Right kidney (tissue), 1 donor: ENCODE data around the gene EPN2.

Experiments
- DNase-seq: peaks from one replicate; pipeline ENCODE4 v3.0.0-alpha.2; 2016

Gene EPN2

GRCh38 chr17:19291646-19292376, 54.6 kb downstream of the EPN2 start:
- DNase-seq, result no peak

DNA sequence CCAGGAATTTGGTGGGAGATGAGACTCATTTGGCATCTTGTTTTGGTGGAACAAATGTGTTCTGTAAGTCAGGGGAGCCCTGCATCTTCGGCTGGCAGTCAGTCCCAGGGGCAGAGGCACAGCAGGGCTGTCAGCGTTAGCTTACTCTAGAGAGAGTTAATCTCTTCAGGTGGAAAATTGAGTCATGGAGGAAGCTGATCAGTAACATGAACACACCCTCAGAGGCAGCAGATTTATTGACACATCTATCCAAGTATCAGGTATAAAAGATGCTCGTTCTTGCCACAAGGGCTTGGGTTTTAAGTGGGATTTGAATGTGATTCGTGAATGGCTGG, 55.2 kb downstream of the EPN2 start:
- DNase-seq, result no peak

DNA sequence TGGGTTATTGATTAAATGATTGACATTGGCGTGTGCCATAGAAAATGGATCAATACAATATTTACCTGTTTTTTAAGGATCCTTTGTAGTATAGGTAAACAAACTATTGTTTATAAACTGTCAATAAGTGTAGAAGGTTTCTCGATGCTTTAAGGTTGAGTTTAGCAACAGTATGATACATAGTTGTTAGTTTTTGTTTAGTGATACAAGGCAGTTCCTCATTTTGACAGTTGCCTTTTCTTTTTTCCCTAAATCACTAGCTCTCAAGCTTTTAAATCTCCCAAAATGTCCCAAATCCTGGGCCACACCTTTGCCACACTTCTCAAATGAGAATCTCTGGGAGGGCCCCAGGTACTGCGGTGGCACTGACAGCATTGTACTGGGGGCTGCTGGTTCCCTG, 57.3 kb downstream of the EPN2 start:
- DNase-seq, result no peak

DNA sequence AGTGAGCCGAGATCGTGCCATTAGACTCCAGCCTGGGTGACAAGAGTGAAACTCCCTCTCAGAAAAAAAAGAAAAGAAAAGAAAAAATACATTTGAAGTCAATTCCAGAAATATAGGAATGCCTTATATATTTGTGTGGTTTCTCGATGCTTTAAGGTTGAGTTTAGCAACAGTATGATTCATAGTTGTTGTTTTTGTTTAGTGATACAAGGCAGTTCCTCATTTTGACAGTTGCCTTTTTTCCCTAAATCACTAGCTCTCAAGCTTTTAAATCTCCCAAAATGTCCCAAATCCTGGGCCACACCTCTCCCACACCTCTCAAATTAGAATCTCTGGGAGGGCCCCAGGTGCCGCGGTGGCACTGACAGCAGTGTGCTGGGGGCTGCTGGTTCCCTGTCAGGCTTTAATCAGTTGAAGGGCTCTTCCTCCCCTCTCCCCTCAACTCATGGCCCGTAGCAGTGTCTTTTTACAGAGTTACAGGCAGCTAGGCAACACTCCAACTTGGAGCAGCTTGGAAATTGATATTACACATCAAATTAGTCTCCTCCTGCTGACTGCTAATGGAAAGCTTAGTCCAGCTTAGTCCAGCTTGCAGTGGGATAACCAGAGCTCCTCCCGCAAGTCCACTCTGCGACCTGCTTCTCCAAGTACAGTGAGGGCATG, 58.4 kb downstream of the EPN2 start:
- DNase-seq, result no peak

- no peak for DNase-seq
These were observed 59.9 kb downstream of the EPN2 start for GRCh38 chr17:19296786-19297778.

DNA sequence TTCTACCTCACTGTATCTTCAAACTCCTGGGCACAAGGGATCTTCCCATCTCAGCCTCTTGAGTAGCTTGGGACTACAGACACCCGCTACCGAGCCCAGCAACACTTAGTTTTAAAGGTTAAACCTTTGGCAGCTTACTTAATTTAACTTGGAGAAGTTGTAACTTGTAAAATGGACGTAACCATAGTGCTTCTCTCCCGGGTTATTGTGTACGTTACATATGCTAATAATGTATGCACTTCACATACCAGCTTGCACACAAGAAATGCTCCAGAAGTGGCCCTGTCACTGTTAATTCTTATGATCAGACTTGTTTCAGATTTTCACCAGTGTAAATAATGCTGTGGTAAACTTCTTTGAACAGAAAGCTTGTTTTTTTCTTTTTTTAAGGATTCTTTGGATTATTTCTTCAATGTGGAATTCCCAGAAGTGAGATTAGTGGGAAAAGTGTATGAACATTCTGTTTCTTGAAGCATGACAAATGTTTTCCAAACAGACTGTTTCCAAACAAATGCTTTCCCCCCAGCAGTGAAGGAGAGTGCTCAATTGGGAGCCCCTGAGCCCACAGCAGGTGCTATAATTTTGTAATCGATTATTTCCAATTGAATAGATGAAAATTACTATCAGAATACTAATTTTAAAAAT, 61.5 kb downstream of the EPN2 start:
- no peak for DNase-seq

GRCh38 chr17:19299214-19299747, 62.1 kb downstream of the EPN2 start:
- DNase-seq, result no peak

DNA sequence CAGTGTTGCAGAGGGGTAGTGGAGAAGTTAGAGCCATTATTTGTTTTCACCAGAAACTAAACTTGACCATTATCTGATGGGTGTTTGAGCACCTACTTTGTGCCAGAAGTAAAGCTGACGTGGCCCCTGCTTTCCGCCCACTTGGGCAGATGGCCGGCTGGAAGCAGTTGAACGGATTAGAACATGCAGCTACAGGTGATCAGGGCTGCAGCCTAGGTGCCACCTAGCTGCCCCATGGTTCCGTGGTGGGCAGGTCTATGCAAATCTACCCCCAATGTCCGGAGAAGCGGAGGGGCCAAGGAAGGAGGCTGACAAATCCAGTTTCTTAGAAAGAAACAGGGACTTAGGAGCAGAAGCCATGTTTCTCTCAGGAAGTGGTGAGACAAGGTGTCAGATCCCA, 62.7 kb downstream of the EPN2 start:
- no peak for DNase-seq

GRCh38 chr17:19301274-19301951, 64.2 kb downstream of the EPN2 start:
- no peak for DNase-seq

DNA sequence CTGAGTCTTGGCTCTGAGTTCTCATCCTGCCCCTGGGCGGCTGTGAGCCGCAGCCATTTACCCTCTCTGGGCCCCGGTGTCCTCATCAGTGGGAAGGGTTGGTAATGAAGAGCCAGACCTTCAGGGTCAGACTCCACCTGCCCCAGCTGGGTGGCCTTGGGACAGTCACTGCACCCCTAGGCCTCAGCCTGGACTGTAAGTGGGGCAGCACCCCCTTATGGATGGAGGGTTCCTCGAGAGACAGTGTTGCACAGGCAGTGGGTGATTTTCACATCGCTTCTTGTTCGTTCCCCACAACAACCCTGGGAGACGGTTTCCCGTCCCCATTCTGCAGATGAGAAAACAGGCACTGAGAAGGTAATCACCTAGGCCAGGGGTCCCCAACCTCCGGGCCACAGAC, 64.8 kb downstream of the EPN2 start:
- no peak for DNase-seq

GRCh38 chr17:19302791-19303331, 65.7 kb downstream of the EPN2 start:
- no peak for DNase-seq

GRCh38 chr17:19303367-19303776, 66.2 kb downstream of the EPN2 start:
- DNase-seq, result no peak

- DNase-seq, result no peak
These were observed 67.0 kb downstream of the EPN2 start for GRCh38 chr17:19304209-19304608.

DNA sequence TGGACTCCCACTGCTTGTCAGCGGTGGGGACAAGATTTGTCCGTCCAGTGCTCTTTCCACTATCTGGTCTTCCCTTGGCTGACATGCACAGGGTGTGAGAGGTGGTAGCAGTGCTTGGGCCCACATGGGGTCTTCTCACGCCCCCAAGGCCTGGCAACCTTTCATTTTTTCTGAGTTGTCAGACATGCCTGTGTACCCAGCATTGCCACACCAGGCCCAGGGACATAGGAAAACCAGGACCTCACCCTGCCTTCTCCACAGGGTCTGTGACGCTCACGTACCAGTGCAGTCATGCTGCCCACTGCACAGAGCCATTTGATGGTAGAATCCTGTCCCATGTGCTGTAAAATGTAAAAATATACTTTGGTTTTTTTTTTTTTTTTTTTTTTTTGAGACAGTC, 67.6 kb downstream of the EPN2 start:
- DNase-seq, result no peak

GRCh38 chr17:19305256-19305655, 68.1 kb downstream of the EPN2 start:
- DNase-seq, result no peak

DNA sequence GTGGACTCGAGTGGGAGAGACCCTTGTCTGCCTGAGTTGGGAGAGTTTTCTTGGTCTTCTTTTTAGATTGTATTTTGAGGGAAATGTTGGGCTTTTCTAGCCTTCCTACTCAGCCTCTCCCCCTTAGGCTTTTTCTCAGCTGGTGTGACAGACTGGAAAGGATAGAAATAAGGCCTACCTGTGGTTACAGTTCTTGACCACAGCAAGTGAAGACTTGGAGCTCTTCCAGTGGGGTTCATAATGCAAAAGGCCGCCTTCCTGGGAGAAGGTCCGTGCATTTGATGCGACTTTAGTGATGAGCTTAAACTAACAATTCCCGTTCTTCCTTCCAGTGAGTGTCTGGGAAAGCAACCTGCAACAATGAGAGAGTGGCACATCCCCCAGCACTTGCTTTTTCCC, 68.6 kb downstream of the EPN2 start:
- DNase-seq, result no peak

DNA sequence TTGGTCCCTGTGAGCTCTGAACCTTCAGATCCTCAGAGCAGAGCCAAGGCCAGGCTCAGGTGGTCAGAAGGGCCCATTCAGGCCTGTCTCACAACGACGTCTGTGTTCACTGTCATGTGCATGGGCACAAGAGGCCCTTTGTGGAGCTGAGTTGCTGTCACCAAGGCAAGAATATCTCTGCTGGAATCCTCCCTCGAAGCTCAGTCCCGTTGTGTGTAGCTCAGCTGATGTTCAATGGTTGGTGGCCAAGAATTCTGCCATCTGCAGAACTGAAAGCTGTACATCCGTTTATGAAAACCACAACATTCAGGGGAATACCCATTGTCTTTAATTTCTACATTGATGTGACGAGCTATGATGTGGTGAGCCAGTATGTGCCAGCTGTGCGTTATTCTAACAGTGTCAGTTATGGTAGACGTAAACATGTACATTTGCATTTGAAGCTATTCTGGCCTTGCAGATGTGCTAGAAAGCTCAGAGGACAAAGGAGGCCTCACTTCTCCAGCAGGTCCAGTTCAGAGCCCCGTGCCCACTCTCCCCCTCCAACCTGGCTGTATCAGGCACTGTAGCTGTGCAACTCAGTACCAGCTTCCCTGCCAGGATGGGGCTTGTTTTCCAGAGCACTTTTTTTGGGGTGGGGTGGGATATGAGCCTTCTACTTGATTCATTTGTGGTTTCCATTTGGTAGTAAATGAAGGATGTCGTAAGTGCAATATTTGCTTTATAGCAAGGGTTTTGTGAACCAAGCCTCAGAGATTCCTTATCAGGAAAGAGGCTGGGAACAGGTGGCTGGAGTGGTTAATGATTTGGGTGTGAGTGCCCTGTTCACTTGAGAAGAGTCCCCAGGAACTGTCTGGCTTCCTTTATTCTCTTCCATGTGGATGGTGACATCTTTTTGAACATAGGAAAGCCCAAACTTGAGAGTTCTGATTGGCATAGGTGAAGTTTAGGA, 69.3 kb downstream of the EPN2 start:
- DNase-seq, result no peak

DNA sequence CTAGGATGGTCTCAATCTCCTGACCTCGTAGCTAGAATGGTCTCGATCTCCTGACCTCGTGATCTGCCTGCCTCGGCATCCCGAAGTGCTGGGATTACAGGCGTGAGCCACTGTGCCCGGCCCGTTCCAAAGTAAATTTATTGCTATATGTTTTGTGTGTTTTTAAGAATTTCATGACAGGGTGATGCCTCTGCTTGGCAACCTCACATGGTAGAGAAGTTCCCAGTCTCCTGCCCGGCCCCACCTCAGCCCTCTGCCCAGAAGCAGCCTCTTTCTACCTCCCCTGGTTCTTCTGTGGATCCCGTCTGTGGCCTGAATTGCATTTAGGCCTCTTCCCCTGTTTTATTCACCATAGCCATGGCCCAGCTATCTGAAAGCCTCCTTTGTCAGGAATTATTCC, 70.4 kb downstream of the EPN2 start:
- DNase-seq, result no peak

GRCh38 chr17:19308398-19308797, 71.2 kb downstream of the EPN2 start:
- no peak for DNase-seq

DNA sequence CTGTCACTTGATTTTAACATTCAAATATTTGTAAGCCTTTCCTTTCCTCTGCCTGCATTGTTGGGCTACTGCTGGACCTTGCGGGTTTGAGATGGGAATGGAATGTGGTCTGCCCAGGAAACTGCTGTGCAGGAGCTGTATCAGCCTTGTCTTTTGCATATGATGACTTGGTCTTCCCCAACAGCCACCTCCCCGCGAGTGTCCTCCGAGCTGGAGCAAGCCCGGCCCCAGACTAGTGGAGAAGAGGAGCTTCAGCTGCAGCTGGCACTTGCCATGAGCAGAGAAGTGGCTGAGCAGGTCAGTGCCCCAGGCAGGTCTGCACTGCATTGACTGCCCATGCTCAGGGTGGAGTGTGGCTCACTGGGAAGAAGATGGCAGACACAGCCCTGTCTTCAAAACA, 72.5 kb downstream of the EPN2 start:
- DNase-seq, result no peak
